GM12878 (cell line): Measurements from ENCODE around the gene GRK6. TPM values are rescaled to one million over a fixed set of nuclear protein-coding genes. Genes with fewer than 3 reads are reported as not detected.
A peak's percentile ranks its signal among the peaks of the same experiment; 100 is the strongest.

Source experiments
- BMI1 ChIP-seq: fragments of 450-650 bp; IDR thresholded peaks from 2 replicates; pipeline ENCODE4 v1.6.1; 2016; ENCODE audit warnings: mild to moderate bottlenecking, moderate library complexity, borderline replicate concordance
- CEBPB ChIP-seq, 2 experiments: fragments of 150-350 bp in 1 of 2; IDR thresholded peaks; 2 replicates each; pipeline ENCODE4 v1.6.1; 2012 to 2014; ENCODE audit warnings: low read depth in 2 of 2, low read length in 2 of 2, borderline replicate concordance in 1 of 2, inconsistent platforms in 1 of 2
- CHD1 ChIP-seq: IDR thresholded peaks from 2 replicates; pipeline ENCODE4 v1.6.1; 2012; ENCODE audit warnings: low read depth, low read length, improper control_type of control experiment
- E2F8 ChIP-seq: fragments of 450-650 bp; IDR thresholded peaks from 2 replicates; pipeline ENCODE4 v1.6.1; 2018; ENCODE audit warnings: mild to moderate bottlenecking, low read depth, moderate library complexity; ENCODE audit not compliant: partially characterized antibody
- EGR1 ChIP-seq, 2 experiments: IDR thresholded peaks; 1 replicate in 1 of 2; 2 replicates in 1 of 2; pipeline ENCODE4 v1.6.1; 2011 to 2012; ENCODE audit warnings: low read depth in 2 of 2, low read length in 2 of 2, borderline replicate concordance in 1 of 2, mild to moderate bottlenecking in 1 of 2, moderate library complexity in 1 of 2
- EZH2 ChIP-seq: IDR thresholded peaks from 2 replicates; pipeline ENCODE4 v1.6.1; 2012; ENCODE audit warnings: low read depth, mild to moderate bottlenecking, control low read depth, inconsistent platforms, low read length, borderline replicate concordance; ENCODE audit not compliant: control insufficient read depth
- FOXM1 ChIP-seq: IDR thresholded peaks from 2 replicates; pipeline ENCODE4 v1.6.1; 2012; ENCODE audit warnings: low read depth, mild to moderate bottlenecking, inconsistent platforms, low read length, moderate library complexity
- IRF3 ChIP-seq: fragments of 450-650 bp; IDR thresholded peaks from 2 replicates; pipeline ENCODE4 v1.6.1; 2014; ENCODE audit warnings: mild to moderate bottlenecking
- MAX ChIP-seq: IDR thresholded peaks from 2 replicates; pipeline ENCODE4 v1.6.1; 2012; ENCODE audit warnings: low read depth, low read length, improper control_type of control experiment
- MLLT1 ChIP-seq: fragments of 450-650 bp; IDR thresholded peaks from 2 replicates; pipeline ENCODE4 v1.6.1; 2016; ENCODE audit warnings: mild to moderate bottlenecking
- MYB ChIP-seq: fragments of 150-350 bp; IDR thresholded peaks from 2 replicates; pipeline ENCODE4 v1.6.1; 2014; ENCODE audit warnings: mild to moderate bottlenecking, low read depth, low read length, borderline replicate concordance
- NBN ChIP-seq: fragments of 450-650 bp; IDR thresholded peaks from 2 replicates; pipeline ENCODE4 v1.6.1; 2016
- NKRF ChIP-seq: fragments of 450-650 bp; conservative IDR thresholded peaks from 2 replicates; pipeline ENCODE4 v1.6.1; 2017; ENCODE audit warnings: mild to moderate bottlenecking, moderate library complexity
- POLR2AphosphoS5 ChIP-seq: IDR thresholded peaks from 2 replicates; pipeline ENCODE4 v1.6.1; 2011; ENCODE audit warnings: mild to moderate bottlenecking, low read length, inconsistent platforms
- RAD51 ChIP-seq: fragments of 450-650 bp; IDR thresholded peaks from 2 replicates; pipeline ENCODE4 v1.6.1; 2016; ENCODE audit warnings: moderate library complexity, mild to moderate bottlenecking, inconsistent platforms
- SRF ChIP-seq, 2 experiments: IDR thresholded peaks; 2 replicates each; pipeline ENCODE4 v1.6.1; 2011; ENCODE audit warnings: low read depth in 2 of 2, low read length in 2 of 2, mild to moderate bottlenecking in 1 of 2, moderate library complexity in 1 of 2
- USF2 ChIP-seq: IDR thresholded peaks from 2 replicates; pipeline ENCODE4 v1.6.1; 2011; ENCODE audit warnings: low read depth, low read length, improper control_type of control experiment, borderline replicate concordance
- YBX1 ChIP-seq: fragments of 450-650 bp; IDR thresholded peaks from 2 replicates; pipeline ENCODE4 v1.6.1; 2016; ENCODE audit warnings: antibody characterized with exemption
- ZBED1 ChIP-seq: IDR thresholded peaks from 2 replicates; pipeline ENCODE4 v1.6.1; 2016; ENCODE audit warnings: borderline replicate concordance
- polyA plus RNA-seq, 11 experiments: library from polyadenylated mRNA; depleted of rRNA in 4 of 11; unstranded in 6 of 11; stranded (reverse) in 5 of 11; fragments of >200 nt; fragmentation: Nextera tagmentation in 4 of 11; fragmentation: Illumina TruSeq in 1 of 11; extraction: Ambion mirVana in 4 of 11; extraction: Trizol in 1 of 11; gene quantifications; 1 replicate in 1 of 11; 2 replicates in 10 of 11; pipeline versions ENCODE4 v1.2.1 to v1.2.3, GENCODE V29; 2011 to 2016; ENCODE audit warnings: inconsistent platforms in 2 of 11, missing spikeins in 2 of 11, low read depth in 1 of 11
- total RNA-seq, 4 experiments: library from RNA; depleted of rRNA in 3 of 4; stranded (reverse); fragments of >200 nt in 3 of 4; fragmentation: Illumina TruSeq in 1 of 4; extraction: Trizol in 1 of 4; gene quantifications; 2 replicates each; pipeline versions ENCODE4 v1.2.1 to v1.2.3, GENCODE V29; 2013 to 2021

GRK6 gene
- total and polyA plus RNA-seq, 10 of the 15 experiments (the other 5 are each of a cell fraction or from before 2014, with no cell fraction given), result 0.79 to 124 (median 41.6) TPM

- TF ChIP-seq E2F8 (no peak), NBN (no peak), YBX1 (no peak), FOXM1 (no peak), MAX (peak; percentile 85; the same call in 1 of the 2 replicates), SRF (IDR thresholded peaks at IDR 0.05; ENCODE audit: low read depth in 2 of 2, low read length in 2 of 2) (no peak), MLLT1 (peak; percentile 74), POLR2AphosphoS5 (no peak), IRF3 (no peak), CEBPB (IDR thresholded peaks at IDR 0.05; ENCODE audit: borderline replicate concordance in 1 of 2, low read depth in 2 of 2, low read length in 2 of 2) (no peak), EGR1 (IDR thresholded peaks at IDR 0.05; ENCODE audit: borderline replicate concordance in 1 of 2, low read depth in 2 of 2, low read length in 2 of 2) (no peak), BMI1 (no peak), NKRF (no peak), USF2 (peak; percentile 68), EZH2 (no peak), RAD51 (peak; percentile 95), ZBED1 (no peak; the same call in 1 of the 2 replicates), MYB (no peak), CHD1 (no peak)
These were observed 35.8 kb upstream of the GRK6 start (continued) for GRCh38 chr5:177390363-177391300.
